K562 (cell line): ENCODE data around the gene PSAT1. TPM values are rescaled to one million over a fixed set of nuclear protein-coding genes. Genes with fewer than 3 reads are reported as not detected.
A peak's percentile ranks its signal among the peaks of the same experiment; 100 is the strongest.

Experiments
- ATAC-seq: fragments of 200-7000 bp; cut with Tn5 transposase; 3 replicates; pipeline ENCODE4 v1.9.1; 2020; ENCODE audit warnings: moderate library complexity
- BruUV-seq: library from RNA; stranded (reverse); fragments of 400-500 nt; replicated peaks from 2 replicates; lab custom pipeline; 2021; lab: Mats Ljungman, UMichigan
- CTCF ChIA-PET: fragments of 300-600 bp; formaldehyde crosslinking; extraction: SDS; loops from one replicate; lab custom pipeline; 2021; ENCODE audit warnings: low intra/inter-chr PET ratio; lab: Yijun Ruan, JAX
- POLR2A ChIA-PET: fragments of 300-600, 350-650 bp; sonication (Branson Sonifier 250); formaldehyde crosslinking; extraction: SDS; loops from one replicate; lab custom pipeline; 2021; ENCODE audit warnings: antibody characterized with exemption, inconsistent platforms; lab: Yijun Ruan, JAX
- DNase-seq, 4 experiments: peaks; one replicate each; pipeline versions ENCODE4 v3.0.0 to v3.0.0-alpha.2; 2011 to 2018; ENCODE audit warnings: low spot score in 3 of 4, mixed read lengths in 3 of 4; ENCODE audit errors: extremely low read depth in 1 of 4
- FAIRE-seq: peaks from 2 replicates; lab custom pipeline; 2011; peaks lifted over from hg19 to GRCh38; lab: Jason Lieb, UNC
- H2AFZ ChIP-seq: 2 replicates; pipeline ENCODE4 v1.6.0; 2011; ENCODE audit warnings: low read depth, low read length, control low read depth, inconsistent platforms
- H3K27ac ChIP-seq: fragments of 200-600 bp; 3 replicates; pipeline ENCODE4 v1.8.0; 2011; ENCODE audit warnings: low read depth, mild to moderate bottlenecking, control low read depth, inconsistent platforms, low read length, moderate library complexity, mixed read lengths; ENCODE audit errors: extremely low read depth
- H3K27me3 ChIP-seq, 2 experiments: fragments of 300-600 bp in 1 of 2; 2 replicates in 1 of 2; 3 replicates in 1 of 2; pipeline versions ENCODE4 v1.6.0 to v1.8.0; 2011; ENCODE audit warnings: inconsistent platforms in 2 of 2, low read length in 2 of 2, mild to moderate bottlenecking in 1 of 2, mixed read lengths in 1 of 2, moderate library complexity in 1 of 2; ENCODE audit not compliant: control insufficient read depth in 2 of 2, insufficient read depth in 2 of 2
- H3K36me3 ChIP-seq: fragments of 300-600 bp; 3 replicates; pipeline ENCODE4 v1.8.0; 2011; ENCODE audit warnings: mild to moderate bottlenecking, low read length, inconsistent platforms; ENCODE audit not compliant: control insufficient read depth, insufficient read depth
- H3K4me1 ChIP-seq, 2 experiments: fragments of 200-600 bp in 1 of 2; replicated peaks in 1 of 2; 2 replicates in 1 of 2; 3 replicates in 1 of 2; pipeline versions ENCODE4 v1.5.1 to v1.8.0; 2011; ENCODE audit warnings: inconsistent platforms in 2 of 2, low read length in 2 of 2, mild to moderate bottlenecking in 1 of 2, mixed read lengths in 1 of 2, moderate library complexity in 1 of 2; ENCODE audit not compliant: control insufficient read depth in 2 of 2, insufficient read depth in 2 of 2
- H3K4me2 ChIP-seq: 2 replicates; pipeline ENCODE4 v1.6.1; 2011; ENCODE audit warnings: low read length, control low read depth, inconsistent platforms, mixed read lengths; ENCODE audit not compliant: insufficient read depth
- H3K4me3 ChIP-seq: fragments of 200-600 bp; sonication (generic), shearing (Covaris generic); 2 replicates; pipeline ENCODE4 v1.5.1; 2016; ENCODE audit warnings: control low read depth, inconsistent platforms
- H3K79me2 ChIP-seq: fragments of 200-600 bp; 3 replicates; pipeline ENCODE4 v1.8.0; 2011; ENCODE audit warnings: low read length, inconsistent platforms; ENCODE audit not compliant: control insufficient read depth, insufficient read depth
- H3K9ac ChIP-seq, 2 experiments: 2 replicates each; pipeline versions ENCODE4 v1.6.0 to v1.6.1; 2011; ENCODE audit warnings: low read depth in 2 of 2, low read length in 2 of 2, control low read depth in 1 of 2, inconsistent platforms in 1 of 2, mild to moderate bottlenecking in 1 of 2, mixed read lengths in 1 of 2; ENCODE audit not compliant: insufficient read depth in 1 of 2
- H3K9me1 ChIP-seq: one replicate; pipeline ENCODE4 v1.6.0; 2011; ENCODE audit warnings: inconsistent platforms, mild to moderate bottlenecking, low read length, moderate library complexity; ENCODE audit not compliant: control insufficient read depth, insufficient read depth
- H3K9me3 ChIP-seq: replicated peaks from 2 replicates; pipeline ENCODE4 v1.5.1; 2011; ENCODE audit warnings: low read depth, low read length, inconsistent platforms; ENCODE audit not compliant: control insufficient read depth, insufficient read depth
- H4K20me1 ChIP-seq: replicated peaks from 2 replicates; pipeline ENCODE4 v1.6.1; 2011; ENCODE audit warnings: low read length, inconsistent platforms, mixed read lengths; ENCODE audit not compliant: control insufficient read depth, insufficient read depth
- HMGN3 ChIP-seq: IDR thresholded peaks from 2 replicates; pipeline ENCODE4 v1.6.1; 2011; ENCODE audit warnings: borderline replicate concordance, low read depth, mild to moderate bottlenecking, mixed read lengths, low read length; ENCODE audit not compliant: insufficient read length; ENCODE audit errors: extremely low read depth
- OTX1 ChIP-seq: fragments of 450-650 bp; formaldehyde crosslinking; IDR thresholded peaks from 2 replicates; pipeline ENCODE4 v1.4.0; 2022; ENCODE audit warnings: mild to moderate bottlenecking
- PHF20 ChIP-seq: fragments of 450-650 bp; IDR thresholded peaks from 2 replicates; pipeline ENCODE4 v1.6.1; 2018; ENCODE audit not compliant: partially characterized antibody
- POLR2G ChIP-seq: fragments of 200-400 bp; formaldehyde crosslinking; IDR thresholded peaks from 2 replicates; pipeline ENCODE4 v1.6.1; 2017; ENCODE audit warnings: low read depth, mild to moderate bottlenecking, antibody characterized with exemption, low read length, moderate library complexity
- RBFOX2 ChIP-seq: fragments of 200-400 bp; formaldehyde crosslinking; IDR thresholded peaks from 2 replicates; pipeline ENCODE4 v1.6.1; 2017; ENCODE audit warnings: low read depth, mild to moderate bottlenecking, low read length, moderate library complexity
- ZBTB43 ChIP-seq: sonication (generic); formaldehyde crosslinking; IDR thresholded peaks from 2 replicates; pipeline ENCODE4 v1.8.0; 2023; ENCODE audit warnings: mild to moderate bottlenecking, missing genetic modification reagents
- ZNF311 ChIP-seq: fragments of 250-450 bp; sonication (Bioruptor Pico); IDR thresholded peaks from 2 replicates; pipeline ENCODE4 v1.4.0; 2020; ENCODE audit warnings: mild to moderate bottlenecking, moderate library complexity
- ZNF696 ChIP-seq: fragments of 250-450 bp; sonication (Bioruptor Pico); conservative IDR thresholded peaks from 2 replicates; pipeline ENCODE4 v1.4.0; 2020; ENCODE audit warnings: mild to moderate bottlenecking, moderate library complexity
- WGBS: fragments of 100-300 bp; shearing (Covaris generic); methylation state at CpG from one replicate; pipeline ENCODE4 v1.1.6; 2016; ENCODE audit warnings: low coverage, mixed read lengths; ENCODE audit not compliant: insufficient coverage; ENCODE audit errors: missing lambda C conversion rate; 5-methylcytosine and 5-hydroxymethylcytosine counted together
- in situ Hi-C: fragments of 300-500 bp; cut with MboI; formaldehyde crosslinking; loops from 4 replicates; pipeline ENCODE4 v1.15.0; 2018; ENCODE audit warnings: inconsistent platforms, mixed read lengths
- intact Hi-C: fragments of 100-400 bp; cut with micrococcal nuclease; formaldehyde crosslinking; loops from 2 replicates; pipeline ENCODE4 v1.14.2; 2022
- polyA plus RNA-seq, 8 experiments: library from polyadenylated mRNA; depleted of rRNA in 4 of 8; stranded (reverse) in 5 of 8; unstranded in 3 of 8; fragments of >200 nt; fragmentation: Nextera tagmentation in 2 of 8; fragmentation: Illumina TruSeq in 1 of 8; extraction: Ambion mirVana in 2 of 8; extraction: Trizol in 1 of 8; gene quantifications; 2 replicates each; pipeline versions ENCODE4 v1.2.1 to v1.2.3, GENCODE V29; 2011 to 2014; ENCODE audit warnings: inconsistent platforms in 1 of 8, missing spikeins in 1 of 8
- total RNA-seq, 7 experiments: library from RNA; depleted of rRNA in 6 of 7; stranded (reverse); fragments of >200 nt in 6 of 7; fragmentation: Illumina TruSeq in 2 of 7; extraction: Trizol in 2 of 7; gene quantifications; 2 replicates each; pipeline versions ENCODE4 v1.2.1 to v1.2.3, GENCODE V29; 2011 to 2021; ENCODE audit warnings: low replicate concordance in 1 of 7

PSAT1 gene
- total and polyA plus RNA-seq, 9 of the 15 experiments (the other 6 are each of a cell fraction or from before 2014, with no cell fraction given) = 29.7 to 151 (median 98.3) TPM

GRCh38 chr9:78311075-78311474 lies 14.2 kb downstream of the PSAT1 start:
- TF ChIP-seq HMGN3 (no peak), ZNF311 (CRISPR knock-in tag) (no peak), PHF20 (no peak), ZBTB43 (CRISPR knock-in tag) (no peak), POLR2G (peak; percentile 46; the same call in 1 of the 2 replicates), ZNF696 (CRISPR knock-in tag) (no peak), OTX1 (CRISPR knock-in tag) (no peak), RBFOX2 (peak; percentile 47)
- POLR2A ChIA-PET = interaction anchor here (0.6 to 1.0 kb wide), 2 partner anchors 14 to 132 kb away, joined by 3 to 4 read pairs; partner anchors contain the start of gene PSAT1

More at GRCh38 chr9:78311075-78311474, 14.2 kb downstream of the PSAT1 start:
- H3K79me2 ChIP-seq = no peaks in the 10 kb centered on the region
- DNase-seq (no peak), ATAC-seq (no peak), FAIRE-seq (no peak)
- 98% methylated on average over 4 of the region's 5 CpGs for WGBS
- H3K9me1 ChIP-seq = no peaks in the 10 kb centered on the region
- CTCF ChIA-PET = no interaction called here
- BruUV-seq = no TSS peak
- peaks cover 43% of the 10 kb centered on the region; the same call in 2 of the 3 replicates for H3K36me3 ChIP-seq
- H3K9me3 ChIP-seq = no peaks in the 10 kb centered on the region
- in situ Hi-C loops = no loop called here
- intact Hi-C loops = no loop called here
- H4K20me1 ChIP-seq = 0 out of 2 replicates have a peak, but pooled peaks cover 4% of the 10 kb centered on the region
- H3K4me1 ChIP-seq = no peaks in the 10 kb centered on the region; a peak in 1 of 5 replicates
- H2AFZ ChIP-seq = no peak overlapping the region
- no peak overlapping the region for H3K9ac ChIP-seq
- no peak overlapping the region for H3K27ac ChIP-seq
- no peak overlapping the region for H3K4me3 ChIP-seq
- no peaks in the 10 kb centered on the region for H3K27me3 ChIP-seq
- no peak overlapping the region for H3K4me2 ChIP-seq
